NCI-H510A treated with DMSO at 0.1 percent for 48 hours (cell line): ENCODE results near the gene SEPTIN3.
"Not testable (repeated sequence)": the region's sequence is repeated elsewhere in the genome, so short reads cannot be mapped to it uniquely, and the experiment has no call there.

ENCODE experiments used
- DNase-seq: peaks from one replicate; lab custom pipeline; 2025; lab: John Stamatoyannopoulos, UW

SEPTIN3 gene

DNA sequence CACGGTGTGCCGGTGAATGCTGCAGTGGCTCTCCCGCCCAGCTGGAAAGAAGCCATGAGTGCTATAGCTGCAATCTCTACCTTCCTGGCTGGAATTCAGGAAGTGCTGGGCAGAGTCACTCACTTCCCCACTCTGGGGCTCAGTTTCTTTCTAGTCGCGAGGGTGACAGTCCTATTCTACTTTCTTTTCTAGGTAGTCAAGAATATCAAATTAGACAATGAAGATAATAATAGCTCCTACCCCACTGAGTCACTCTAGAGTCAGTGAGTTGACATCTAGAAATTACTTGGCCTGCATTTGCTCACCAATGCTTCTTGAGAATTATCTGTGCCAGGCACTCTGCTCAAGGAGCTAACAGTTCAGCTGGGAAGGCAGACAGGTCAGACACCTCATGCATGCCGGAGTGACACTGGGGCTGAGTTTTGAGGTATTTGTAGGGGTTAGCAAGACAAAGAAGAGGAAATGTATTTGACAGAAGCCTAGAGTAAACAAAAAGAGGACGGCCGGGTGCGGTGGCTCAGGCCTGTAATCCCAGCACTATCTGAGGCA is 25.5 kb upstream of the SEPTIN3 start:
- DNase-seq = no peak

DNA sequence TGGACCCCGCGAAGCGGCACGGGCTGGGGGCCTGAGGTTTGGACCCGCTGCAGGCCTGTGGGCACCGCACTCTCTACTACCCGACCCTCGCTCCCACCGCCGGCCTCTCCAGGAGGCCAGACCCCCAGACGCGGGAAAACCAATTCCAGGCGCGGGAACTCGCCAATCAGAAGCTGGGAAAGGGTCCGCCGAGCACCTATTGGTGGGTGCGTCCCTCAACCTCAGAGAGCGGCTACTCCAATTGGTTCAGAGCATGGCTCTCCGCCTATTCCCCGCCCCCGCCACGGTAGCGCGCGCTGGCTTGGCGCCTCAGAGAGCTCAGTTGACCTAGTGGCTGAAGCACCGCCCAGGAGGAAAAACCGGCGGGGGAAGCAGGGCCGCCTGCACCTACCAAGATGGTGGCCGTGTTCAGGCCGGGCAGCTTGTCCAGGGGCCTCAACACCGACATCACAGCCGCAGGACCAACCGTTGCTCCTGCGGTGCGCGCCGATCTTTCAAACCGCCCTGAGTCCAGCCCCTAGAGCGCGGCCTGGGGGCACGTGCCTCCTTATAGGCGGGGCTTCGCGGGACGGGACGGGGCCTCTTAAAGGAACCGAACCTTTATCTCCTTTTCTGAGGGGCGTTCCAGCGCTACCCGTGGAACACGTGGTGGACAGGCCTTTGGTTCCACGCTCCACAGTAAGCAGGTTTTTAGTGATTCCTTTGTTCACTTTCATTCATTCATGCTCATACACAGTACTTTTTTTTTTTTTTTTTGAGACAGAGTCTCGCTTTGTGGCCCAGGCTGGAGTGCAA is 22.4 kb upstream of the SEPTIN3 start, which contains the start of gene CENPM:
Gene CENPM, minus strand, starts transcription at position 524 of the 795 bp plus-strand sequence. Its CDS starts 76 bp downstream, at position 448.
- DNase-seq = peak; percentile 85

DNA sequence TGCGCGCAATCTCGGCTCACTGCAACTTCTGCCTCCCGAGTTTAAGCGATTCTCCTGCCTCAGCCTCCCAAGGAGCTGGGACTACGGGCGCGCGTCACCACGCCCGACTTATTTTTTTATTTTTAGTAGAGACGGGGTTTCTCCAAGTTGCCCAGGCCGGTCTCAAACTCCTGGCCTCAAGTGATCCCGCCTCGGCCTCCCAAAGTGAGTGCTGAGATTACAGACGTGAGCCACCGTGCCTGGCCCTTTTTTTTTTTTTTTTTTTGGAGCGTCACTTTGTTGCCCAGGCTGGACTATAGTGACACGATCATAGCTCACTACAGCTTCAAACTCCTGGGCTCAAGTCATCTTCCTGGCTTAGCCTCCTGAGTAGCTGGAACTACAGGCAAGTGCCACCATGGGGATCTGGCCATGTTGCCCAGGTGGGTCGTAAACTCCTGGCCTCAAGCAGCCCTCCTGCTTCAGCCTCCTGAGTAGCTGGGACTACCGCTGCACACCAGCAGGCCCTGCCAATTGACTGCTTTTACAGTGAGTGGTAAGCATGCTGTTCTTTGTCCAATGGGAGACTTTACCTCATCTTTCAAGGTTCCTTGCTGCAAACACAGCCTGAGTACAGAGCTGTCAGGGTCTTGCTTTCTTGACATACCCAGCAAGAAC is 21.7 kb upstream of the SEPTIN3 start:
- DNase-seq = no peak

DNA sequence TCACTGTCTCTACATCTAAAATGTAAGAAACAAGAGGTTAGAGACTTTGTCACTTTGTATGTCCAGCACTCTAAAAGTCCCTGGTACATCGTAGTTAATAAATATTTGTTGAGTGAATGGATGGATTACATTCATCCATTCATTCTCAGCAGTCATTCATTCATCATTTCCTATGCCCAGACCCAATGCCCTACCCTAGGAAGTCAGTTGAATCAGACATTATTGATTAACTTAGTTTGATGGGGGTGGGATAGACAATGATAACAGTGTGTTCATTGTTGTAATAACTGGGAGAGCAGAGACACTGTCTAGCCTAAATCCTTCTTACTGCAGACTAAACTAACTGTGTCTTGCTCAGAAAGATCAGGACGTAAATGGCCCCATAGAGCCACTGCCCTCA is 21.1 kb upstream of the SEPTIN3 start:
- no peak for DNase-seq

DNA sequence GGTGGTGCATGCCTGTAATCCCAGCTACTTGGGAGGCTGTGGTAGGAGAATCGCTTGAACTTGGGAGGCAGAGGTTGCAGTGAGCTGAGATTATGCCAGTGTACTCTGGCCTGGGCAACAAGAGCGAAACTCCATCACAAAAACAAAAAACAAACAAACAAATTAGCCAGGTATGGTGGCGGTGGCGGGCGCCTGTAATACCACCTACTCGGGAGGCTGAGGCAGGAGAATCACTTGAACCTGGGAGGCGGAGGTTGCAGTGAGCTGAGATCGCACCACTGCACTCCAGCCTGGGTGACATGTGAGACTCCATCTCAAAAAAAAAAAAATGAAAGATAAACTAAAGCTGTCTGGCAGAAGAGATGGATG is 20.3 kb upstream of the SEPTIN3 start:
- not testable (repeated sequence) for DNase-seq

DNA sequence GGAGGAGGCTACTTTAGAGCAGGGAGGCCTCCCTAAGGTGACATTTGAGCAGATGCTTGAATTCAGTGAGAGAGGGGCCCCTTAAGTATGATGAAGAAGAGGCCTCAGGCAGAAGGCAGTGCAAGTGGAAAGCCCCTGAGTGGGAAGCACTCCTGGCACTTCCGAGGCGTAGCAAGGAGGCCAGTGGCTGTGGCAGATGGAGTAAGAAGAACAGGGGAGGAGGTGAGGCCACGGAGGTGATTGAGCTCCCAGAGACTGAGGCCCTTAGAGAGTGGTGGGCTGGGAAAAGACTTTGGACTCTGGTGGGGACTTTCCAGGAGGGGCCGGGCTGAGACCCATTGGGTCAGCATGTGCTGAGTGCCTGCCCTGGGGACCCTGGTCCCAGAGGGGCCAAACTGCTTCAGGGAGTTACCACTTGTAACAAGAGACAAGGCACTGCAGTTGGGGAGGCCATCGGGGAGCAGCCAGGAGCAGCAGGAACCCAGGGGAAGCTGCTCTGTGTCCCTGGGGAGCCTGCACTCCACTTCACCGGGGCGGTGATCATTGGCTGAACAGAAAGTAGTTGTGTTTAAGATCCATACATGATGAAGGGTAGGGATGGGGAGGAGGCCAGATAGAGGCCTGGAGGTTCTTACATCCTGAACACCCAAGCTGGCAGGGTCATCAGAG is 19.8 kb upstream of the SEPTIN3 start:
- no peak for DNase-seq

DNA sequence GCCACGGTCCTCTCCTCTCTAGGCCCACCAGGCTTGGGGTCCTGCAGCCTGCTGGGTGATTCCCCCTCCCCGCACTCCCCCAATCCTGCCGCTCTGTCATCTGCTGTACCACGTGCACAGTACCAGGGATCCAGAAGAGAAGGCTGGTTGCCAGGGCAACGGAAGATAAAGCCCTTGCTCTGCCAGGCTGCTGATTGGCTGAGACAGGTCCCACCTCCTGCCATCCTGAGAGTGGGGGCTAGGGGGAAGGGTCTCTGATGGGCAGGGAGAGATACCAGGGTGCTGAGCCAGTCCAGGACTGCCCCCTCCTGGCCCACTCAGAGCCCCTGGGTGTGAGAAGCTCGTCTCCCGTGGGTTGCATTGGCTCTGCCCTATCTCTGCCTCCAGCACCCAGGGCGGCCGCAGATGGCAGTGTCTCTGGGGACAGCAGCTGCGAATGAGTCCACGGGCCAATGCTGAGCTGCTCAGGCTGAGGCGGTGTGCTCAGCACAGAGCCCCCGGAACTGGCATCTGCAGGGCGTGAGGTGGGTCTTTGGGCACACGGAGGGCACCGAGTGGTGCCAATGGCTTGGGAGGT is 17.3 kb upstream of the SEPTIN3 start, which contains the start of gene SMIM45:
Gene SMIM45, plus strand, starts transcription at position 253 of the 577 bp plus-strand sequence.
- no peak for DNase-seq

DNA sequence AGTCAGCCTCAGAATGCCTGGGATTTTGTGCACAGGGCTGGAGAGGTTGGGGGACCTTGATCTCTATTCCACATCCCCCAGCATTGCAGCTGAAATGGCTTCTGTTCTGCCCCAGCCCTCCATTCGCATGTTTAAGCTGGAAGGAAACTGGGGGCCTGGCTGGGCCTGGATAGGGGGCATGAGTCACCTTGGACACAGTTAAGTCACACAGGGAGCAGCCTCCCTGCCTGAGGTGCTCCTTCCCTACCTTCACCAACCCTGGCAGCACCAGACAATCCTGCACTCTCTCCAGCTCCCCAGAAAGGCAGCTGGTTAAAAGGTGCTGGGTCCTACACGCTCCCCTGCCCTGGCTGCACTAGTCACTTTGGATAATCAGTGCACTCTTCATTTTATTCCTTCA is 16.5 kb upstream of the SEPTIN3 start:
- DNase-seq = no peak

DNA sequence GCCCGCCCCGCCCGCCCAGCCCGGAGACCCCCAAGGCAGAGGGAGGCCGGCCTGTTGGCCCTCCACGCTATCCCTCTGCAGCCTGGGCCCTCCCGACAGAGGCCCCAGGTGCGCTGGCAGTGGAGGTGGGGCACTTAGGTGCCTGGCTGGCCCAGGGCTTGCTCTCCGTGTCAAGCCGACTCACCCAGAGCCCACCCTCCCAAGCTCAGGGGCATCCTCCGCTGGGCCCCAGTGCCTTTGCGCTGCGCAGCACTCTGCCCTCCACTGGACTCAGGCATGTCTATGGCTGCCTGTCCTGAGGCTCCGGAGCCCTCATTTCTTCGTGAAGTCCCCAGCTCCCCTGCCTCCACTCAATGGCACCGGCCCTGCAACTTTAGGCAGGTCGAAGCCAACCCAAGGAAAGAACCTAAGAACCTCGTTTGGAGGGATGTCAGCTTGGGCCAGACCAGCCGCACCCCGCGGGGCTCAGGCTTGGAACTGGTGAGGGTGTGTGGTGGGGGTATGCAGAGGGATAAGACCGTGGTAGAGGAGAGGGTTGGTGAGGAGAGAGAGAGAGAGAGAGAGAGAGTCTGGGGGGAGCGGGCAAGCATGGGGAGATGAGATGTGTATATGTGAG is 11.2 kb upstream of the SEPTIN3 start:
- no peak for DNase-seq

DNA sequence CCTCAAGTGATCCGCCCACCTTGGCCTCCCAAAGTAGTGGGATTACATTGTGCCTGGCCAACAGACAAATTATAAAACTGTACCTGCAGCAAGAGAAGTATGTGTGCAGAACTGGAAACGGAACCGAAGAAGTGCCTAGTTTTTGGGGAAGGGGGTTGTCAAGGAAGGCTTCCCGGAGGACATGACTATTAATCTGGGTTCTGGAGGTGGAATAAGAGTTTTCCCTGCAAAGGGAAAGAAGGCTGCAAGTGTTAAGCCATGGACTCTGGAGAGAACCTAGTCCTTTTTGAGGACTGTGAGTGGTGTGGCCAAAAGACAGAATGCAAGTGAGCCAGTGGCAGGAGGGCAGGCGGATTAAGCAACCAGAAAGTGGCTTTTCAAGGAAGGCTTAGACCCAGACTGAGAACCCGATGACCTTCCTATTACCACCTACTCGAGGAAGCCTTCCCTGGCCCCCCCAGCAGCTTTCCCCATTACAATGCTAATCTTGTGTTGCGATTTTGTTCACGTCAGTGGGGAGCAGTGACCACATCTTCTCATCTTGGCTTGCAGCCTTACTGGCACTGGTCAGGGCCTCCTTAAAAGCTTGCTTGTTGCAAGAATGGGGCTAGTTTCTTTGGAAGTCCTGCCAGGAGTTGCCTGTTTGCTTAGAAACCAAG is 5.7 kb upstream of the SEPTIN3 start:
- DNase-seq = no peak

DNA sequence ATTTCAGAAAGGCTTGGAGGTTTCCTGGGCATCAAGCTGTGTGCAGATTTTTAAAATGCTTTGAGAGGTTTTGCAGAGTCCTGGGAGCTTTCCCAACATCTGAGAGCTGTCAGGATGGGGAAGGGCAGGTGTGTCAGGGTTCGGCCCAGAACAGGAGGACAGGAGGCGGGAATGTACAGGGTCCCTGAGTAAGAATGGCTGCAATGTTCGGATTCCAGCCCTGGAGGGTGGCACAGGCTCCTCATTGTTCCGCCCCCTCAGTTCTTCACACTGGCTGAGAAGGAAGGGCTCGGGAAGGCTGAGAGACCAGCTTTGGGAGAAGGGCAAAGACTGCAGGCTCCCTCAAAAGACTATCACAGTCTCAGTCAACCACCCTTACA is 5.1 kb upstream of the SEPTIN3 start:
- DNase-seq = no peak

DNA sequence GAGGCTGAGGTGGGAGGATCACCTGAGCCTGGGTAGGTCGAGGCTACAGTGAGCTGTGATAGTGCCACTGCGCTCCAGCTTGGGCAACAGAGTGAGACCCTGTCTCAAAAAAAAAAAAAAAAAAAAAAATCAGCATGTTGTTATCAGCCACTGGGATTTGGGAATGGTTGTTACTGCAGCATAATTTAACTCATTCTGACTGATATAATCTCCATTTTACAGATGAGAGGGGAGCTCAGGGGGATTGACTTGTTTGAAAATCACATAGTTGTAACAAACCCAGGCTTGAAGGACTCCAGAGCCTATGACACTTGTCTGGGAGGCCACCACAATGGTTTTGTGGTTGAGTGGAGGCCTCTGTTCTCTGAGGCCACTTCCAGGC is 3.0 kb upstream of the SEPTIN3 start:
- no peak for DNase-seq

DNA sequence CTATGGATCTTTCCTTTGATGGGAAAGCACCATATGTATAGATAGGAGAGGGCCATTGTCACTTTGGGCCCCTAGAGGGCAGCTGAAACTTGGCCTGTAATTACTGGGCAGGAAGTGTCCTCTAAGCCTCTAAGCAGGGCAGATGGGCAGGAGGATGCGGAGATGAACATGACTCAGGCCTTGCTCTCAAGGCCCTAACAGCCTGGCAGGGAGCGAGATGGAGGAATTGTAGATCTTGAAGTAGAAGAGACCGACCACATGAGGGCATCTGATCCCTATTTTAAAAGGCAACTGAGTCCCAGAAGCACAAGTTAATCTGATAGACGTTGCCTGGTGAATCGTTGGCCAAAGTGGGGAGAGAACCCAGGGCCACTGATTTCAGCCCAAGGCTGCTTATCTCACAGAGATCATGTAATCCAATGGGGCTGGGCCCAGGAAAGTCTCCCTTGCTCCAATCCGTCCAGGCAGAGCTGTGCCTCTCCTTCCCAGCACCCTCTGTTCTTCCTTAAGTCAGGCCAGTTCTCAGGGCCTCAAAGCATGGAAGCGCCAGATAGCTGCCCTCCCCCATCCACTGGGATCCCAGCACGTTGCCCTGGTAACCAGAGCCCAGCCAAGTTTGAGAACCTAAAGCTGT is 2.5 kb upstream of the SEPTIN3 start:
- DNase-seq = peak; percentile 37

DNA sequence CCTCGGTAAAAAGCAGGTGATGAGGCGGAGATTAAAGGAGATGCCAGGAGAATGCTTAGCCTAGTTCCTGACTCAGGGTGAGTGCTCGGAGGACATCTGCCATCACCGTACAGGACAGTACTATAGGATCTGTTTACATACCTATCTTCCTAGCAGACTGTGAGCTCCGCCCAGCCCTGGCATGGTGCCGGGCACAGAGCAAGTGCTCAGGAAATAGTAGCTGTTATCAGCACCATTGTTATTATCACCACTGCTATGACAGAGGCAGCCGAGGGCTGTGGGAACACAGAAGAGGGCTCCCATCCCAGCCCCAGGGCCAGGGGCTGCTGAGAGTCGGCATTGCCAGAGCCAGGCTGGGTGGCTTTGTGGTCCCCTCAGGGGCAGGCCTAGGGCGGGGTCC is 642 bp upstream of the SEPTIN3 start:
- DNase-seq = peak; percentile 56

DNA sequence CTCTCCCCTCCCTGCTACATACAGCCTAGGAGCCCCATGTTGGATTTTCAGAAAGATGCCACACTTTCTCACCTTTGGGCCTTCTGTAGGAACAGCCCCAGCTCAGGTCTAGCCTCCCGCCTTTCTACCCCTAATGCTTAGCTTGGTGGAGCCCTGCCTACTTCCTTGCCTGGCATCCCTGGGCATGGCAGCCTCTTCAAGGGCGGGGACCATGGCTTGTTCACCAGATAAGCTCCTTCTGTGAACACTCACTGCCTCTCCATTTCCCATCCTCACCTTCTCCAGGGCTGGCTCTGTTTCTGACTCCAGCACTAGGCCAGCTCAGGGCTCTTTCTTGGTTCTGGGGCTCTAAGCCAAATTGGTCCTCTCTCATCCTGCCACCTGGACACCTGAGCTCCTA is 1.4 kb downstream of the SEPTIN3 start:
- DNase-seq = no peak

DNA sequence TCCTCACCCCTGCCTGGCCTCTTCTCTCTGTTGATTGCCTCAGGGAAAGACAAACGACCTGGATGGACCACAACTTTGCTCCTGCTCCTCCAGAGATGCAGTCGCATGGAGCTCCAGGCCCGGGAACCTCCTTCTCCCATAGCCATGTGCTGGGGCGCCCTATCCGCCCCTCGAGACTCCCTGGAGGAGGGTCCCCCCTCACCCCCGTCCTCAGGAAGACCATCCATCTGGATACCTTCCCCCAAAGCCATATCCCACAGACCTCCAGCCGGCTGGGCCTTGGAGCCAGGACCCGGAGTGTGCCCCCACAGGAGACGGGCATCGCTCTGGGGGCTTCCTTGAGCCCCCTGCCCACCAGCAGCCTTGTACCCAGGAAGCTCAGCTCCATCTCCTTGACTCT is 2.2 kb downstream of the SEPTIN3 start:
- no peak for DNase-seq

DNA sequence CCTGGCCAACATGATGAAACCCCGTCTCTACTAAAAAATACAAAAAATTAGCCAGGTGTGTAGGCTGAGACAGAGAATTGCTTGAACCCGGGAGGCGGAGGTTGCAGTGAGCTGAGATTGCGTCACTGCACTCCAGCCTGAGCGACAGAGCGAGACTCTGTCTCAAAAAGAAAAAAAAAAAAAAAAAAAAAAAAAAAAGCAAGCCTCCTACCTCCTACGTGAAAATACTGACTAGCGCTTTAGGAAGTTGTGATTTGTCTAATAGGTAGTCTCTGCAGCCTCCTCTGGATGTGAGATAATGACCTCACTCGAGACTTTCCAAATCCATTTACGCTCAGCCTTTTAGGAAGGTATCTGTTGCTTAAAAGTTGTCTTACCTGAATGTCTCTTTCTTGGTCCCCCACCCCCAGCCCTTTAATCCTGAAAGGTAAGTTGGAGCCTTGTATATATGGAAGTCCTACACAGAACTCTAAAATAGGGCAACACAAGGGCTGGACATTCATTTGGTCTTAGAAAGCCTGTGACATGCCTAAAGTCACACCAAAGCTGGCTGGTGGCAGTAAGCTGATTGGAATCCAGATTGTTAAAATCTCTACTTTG is 5.5 kb downstream of the SEPTIN3 start:
- no peak for DNase-seq

DNA sequence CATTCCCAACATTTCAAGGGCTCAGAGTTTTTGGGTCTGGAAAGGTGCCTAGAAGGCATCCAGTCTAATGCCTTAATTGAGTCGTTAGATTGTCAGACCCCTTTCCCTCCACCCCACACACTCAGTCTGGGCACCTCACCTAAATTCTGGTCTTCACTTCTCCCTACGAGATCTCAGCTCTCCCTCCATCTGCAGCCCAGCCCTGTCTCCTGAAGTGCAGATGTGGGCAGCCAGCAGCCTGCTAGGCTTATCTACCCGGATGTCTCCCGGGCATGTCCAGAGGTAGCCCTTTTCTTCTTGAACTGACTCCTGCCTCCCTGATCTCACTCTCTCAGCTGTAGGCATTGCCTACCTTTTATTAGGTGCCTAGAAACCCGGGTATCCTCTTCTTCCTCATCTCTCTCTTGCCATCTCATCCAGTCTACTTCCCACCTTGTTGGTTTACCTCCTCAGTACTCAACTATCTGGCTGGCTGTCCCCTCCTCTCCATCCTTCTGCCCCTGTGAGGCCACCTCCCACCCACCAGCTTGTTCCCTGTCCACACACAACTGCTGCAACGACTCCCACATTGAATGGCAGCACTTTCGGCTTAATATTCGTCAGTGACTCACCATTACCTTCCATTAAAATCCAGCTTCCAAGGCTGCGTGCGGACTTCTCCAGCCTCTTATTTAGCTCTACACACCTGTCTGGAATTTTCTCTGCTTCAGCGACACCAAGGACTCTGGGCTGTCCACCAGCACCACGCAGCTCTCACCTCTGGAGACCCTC is 6.2 kb downstream of the SEPTIN3 start:
- no peak for DNase-seq

DNA sequence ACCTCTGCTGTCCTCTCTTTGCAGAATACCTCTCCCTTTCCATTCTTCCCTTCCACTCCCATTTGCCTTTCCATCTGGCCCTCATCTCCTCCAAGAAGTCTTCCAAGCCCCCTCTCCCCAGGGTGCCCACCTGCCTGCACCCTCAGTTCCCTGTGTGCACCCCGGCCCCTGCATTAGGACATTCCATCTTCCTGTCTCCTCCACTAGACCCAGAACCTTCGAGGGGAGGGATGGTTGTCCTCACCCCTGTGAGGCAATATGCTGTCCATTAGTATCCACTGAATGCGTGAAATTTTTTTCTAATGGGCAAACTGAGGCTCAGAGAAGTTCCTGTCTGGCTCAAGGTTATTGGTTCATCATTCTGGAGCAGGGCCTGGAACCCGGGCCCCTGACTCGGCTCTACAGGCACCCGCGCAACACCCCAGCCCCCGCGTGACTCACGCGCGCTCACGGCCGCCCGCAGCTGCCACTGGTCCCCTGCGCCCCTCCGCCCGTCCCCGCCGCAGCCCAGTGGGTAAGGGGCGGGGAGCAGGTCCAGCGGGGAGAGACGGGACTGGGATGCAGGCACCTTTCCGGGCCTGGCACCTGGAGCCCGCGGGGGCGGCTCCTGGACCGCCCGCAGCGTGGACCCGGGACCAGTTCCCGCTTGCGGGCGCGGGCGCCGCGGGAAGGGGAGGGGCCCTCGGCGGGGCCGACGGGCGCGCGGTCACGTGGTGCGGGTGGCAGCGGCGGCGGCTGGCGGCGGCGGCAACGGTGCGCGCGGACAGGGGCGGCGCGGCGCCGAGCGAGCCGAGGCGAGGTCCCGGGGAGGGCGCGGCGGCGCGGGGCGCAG is 7.0 kb downstream of the SEPTIN3 start:
- peak; percentile 10 for DNase-seq
